Stimulated activated naive CD8-positive, alpha-beta T cell treated with anti-CD3 and anti-CD28 coated beads, Interleukin-15, amount 100 ng/mL, for 72 hours (primary cell): ENCODE measurements around the gene ZBTB7B.

Source experiments
- ATAC-seq: fragments of 150-1000 bp; cut with Tn5 transposase; 2 replicates; pipeline ENCODE4 v1.10.0; 2021; ENCODE audit warnings: mild to moderate bottlenecking, moderate library complexity
- DNase-seq, 2 donors: peaks; one replicate each; pipeline ENCODE4 v3.0.0; 2021 to 2022
- H3K27ac Mint-ChIP-seq, 2 donors: one replicate each; pipeline ENCODE4 v1.8.0; 2022; ENCODE audit warnings: mild to moderate bottlenecking in 2 of 2, mixed read lengths in 2 of 2, moderate library complexity in 2 of 2
- H3K27me3 Mint-ChIP-seq: one replicate; pipeline ENCODE4 v1.8.0; 2022; ENCODE audit warnings: mixed read lengths
- H3K4me1 Mint-ChIP-seq: one replicate; pipeline ENCODE4 v1.8.0; 2022; ENCODE audit warnings: mild to moderate bottlenecking, mixed read lengths
- H3K4me3 Mint-ChIP-seq, 2 donors: one replicate each; pipeline ENCODE4 v1.8.0; 2022; ENCODE audit warnings: mild to moderate bottlenecking in 2 of 2, mixed read lengths in 2 of 2, moderate library complexity in 1 of 2
- H3K9me3 Mint-ChIP-seq, 2 donors: one replicate each; pipeline ENCODE4 v1.8.0; 2022; ENCODE audit warnings: mixed read lengths in 2 of 2

Gene ZBTB7B

DNA sequence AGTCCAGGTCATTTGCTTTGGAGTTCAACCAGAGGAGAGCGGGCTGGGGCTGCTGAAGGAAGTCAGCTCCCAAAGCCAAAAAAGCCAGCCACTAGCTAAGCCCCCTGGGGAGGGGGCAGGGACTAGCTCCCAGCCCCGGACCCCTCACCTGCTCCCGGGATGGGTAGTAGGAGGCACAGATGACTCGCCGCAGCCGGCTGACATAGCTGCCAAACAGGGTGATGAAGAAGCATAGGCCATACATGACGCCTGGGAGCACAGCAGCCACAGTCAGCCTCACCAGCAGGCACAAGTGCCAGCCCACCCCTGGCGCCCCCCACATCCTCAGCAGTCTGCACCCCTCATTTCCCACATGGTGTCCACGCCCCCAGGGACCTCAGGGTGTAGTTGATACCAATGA, 23.6 kb downstream of the ZBTB7B start:
- no peaks in the 10 kb centered on the region for H3K27me3 Mint-ChIP-seq
- H3K4me3 Mint-ChIP-seq, result no peak overlapping the region
- no peaks in the 10 kb centered on the region for H3K4me1 Mint-ChIP-seq
- DNase-seq (no peak), ATAC-seq (no peak)
- no peaks in the 10 kb centered on the region for H3K9me3 Mint-ChIP-seq
- H3K27ac Mint-ChIP-seq, result no peak overlapping the region

- no peak overlapping the region for H3K4me3 Mint-ChIP-seq
- H3K27me3 Mint-ChIP-seq, result no peaks in the 10 kb centered on the region
- no peaks in the 10 kb centered on the region for H3K4me1 Mint-ChIP-seq
- H3K9me3 Mint-ChIP-seq, result no peaks in the 10 kb centered on the region
- DNase-seq, result no peak
- peak; percentile 43 for ATAC-seq
- no peak overlapping the region for H3K27ac Mint-ChIP-seq
Measured at GRCh38 chr1:155026588-155026987, 24.0 kb downstream of the ZBTB7B start.

GRCh38 chr1:155029513-155030242, 27.1 kb downstream of the ZBTB7B start:
- DNase-seq (no peak), ATAC-seq (peak; percentile 21)
- Mint-ChIP-seq H3K27me3 (peaks cover 6% of the 10 kb centered on the region), H3K27ac (peak overlapping the region in 1 of 2 donors; percentile 19), H3K9me3 (no peaks in the 10 kb centered on the region), H3K4me3 (no peak overlapping the region), H3K4me1 (no peaks in the 10 kb centered on the region)

GRCh38 chr1:155030243-155030795, 27.7 kb downstream of the ZBTB7B start:
- ATAC-seq (no peak), DNase-seq (no peak)
- H3K4me1 Mint-ChIP-seq, result no peaks in the 10 kb centered on the region
- peaks cover 12% of the 10 kb centered on the region for H3K27me3 Mint-ChIP-seq
- no peak overlapping the region for H3K4me3 Mint-ChIP-seq
- no peak overlapping the region for H3K27ac Mint-ChIP-seq
- no peaks in the 10 kb centered on the region for H3K9me3 Mint-ChIP-seq

GRCh38 chr1:155030899-155031298, 28.3 kb downstream of the ZBTB7B start:
- no peak for DNase-seq
- H3K9me3 Mint-ChIP-seq, result no peaks in the 10 kb centered on the region
- no peak overlapping the region for H3K4me3 Mint-ChIP-seq
- ATAC-seq, result no peak
- no peaks in the 10 kb centered on the region for H3K4me1 Mint-ChIP-seq
- H3K27me3 Mint-ChIP-seq, result peaks cover 14% of the 10 kb centered on the region
- no peak overlapping the region for H3K27ac Mint-ChIP-seq

DNA sequence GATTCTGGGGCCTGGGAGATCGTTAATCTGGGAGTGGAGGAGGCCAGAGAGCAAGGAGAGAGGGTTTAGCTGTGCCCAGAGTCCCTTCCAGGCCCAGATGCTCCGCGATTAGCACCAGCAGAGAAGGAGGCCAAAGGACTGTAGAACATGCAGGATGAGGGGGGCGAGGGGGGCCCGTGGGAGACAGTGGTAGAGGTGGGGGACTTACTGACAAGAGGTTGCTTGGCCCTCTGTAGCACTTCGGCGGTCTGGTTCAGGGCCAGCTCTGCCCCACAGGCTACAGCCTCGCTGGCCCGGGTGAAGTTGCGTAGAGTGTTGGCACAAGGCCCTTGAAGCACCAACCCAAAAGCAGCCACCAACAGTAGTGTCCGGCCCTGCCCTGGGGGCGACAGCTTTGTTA, 30.3 kb downstream of the ZBTB7B start:
- Mint-ChIP-seq H3K27ac (peak overlapping the region in 1 of 2 donors; percentile 64), H3K9me3 (no peaks in the 10 kb centered on the region)

GRCh38 chr1:155033524-155033923, 30.9 kb downstream of the ZBTB7B start, which contains the start of the genes DCST1 and DCST2:
DCST1 (plus strand) TSS chr1:155033824; CDS start chr1:155034037, 213 bp downstream.
DCST2 (minus strand) TSS chr1:155033781; CDS start chr1:155033701, 80 bp downstream.
- H3K9me3 Mint-ChIP-seq, result no peaks in the 10 kb centered on the region
- peaks cover 24% of the 10 kb centered on the region for H3K27me3 Mint-ChIP-seq
- no peak within 1 kb of the TSS for H3K4me3 Mint-ChIP-seq
- no peak for ATAC-seq
- H3K27ac Mint-ChIP-seq, result peak within 1 kb of the TSS in 1 of 2 donors; percentile 64
- no peak for DNase-seq
- no peaks in the 10 kb centered on the region for H3K4me1 Mint-ChIP-seq

More for the DNA sequence above, 30.3 kb downstream of the ZBTB7B start:
- ATAC-seq (no peak), DNase-seq (no peak)
- no peaks in the 10 kb centered on the region for H3K4me1 Mint-ChIP-seq
- no peak overlapping the region for H3K4me3 Mint-ChIP-seq
- peaks cover 17% of the 10 kb centered on the region for H3K27me3 Mint-ChIP-seq

DNA sequence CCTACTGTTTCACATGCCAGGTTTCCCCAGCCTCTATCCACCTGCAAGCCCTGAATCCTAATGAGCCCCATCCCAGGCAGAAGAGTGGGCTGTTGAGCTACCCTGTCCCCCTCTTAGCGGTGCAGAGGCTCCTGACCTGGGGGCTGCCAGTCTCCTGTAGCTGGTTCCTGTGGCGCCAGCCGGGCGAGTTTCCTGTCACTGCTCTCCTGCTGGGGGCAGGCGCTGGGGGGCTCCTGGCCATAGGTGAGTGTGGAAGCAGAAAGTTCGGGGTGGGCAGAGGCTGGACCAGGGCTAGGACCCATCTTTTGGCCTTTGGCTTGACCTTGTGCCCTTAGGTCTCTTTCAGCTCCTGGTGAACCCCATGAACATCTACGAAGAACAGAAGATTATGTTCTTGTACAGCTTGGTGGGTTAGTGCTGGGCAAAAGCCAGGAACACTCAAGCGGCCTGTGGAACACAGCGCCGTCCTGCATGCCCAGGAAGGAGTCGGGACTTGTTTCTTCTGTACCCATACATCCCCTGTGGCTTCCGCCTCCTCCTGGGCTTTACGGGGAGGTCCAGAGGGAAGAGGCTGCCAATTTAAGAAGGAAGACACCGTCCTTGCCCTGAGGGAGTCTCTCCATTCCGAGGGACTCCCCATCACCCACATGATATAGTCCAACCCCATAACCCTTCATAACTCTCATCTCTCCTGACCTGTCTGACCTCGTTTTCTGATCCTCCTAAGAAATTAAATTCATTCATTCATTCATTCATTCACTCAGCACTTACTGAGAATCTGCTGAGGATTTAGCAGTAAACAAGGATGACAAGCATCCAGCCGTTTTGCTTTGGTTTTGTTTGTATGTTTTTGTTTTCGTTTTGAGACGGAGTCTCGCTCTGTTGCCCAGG, 32.0 kb downstream of the ZBTB7B start:
- Mint-ChIP-seq H3K4me3 (no peak overlapping the region), H3K4me1 (no peaks in the 10 kb centered on the region), H3K27me3 (peaks cover 33% of the 10 kb centered on the region), H3K9me3 (no peaks in the 10 kb centered on the region), H3K27ac (no peak overlapping the region)
- ATAC-seq, result no peak
- no peak for DNase-seq

DNA sequence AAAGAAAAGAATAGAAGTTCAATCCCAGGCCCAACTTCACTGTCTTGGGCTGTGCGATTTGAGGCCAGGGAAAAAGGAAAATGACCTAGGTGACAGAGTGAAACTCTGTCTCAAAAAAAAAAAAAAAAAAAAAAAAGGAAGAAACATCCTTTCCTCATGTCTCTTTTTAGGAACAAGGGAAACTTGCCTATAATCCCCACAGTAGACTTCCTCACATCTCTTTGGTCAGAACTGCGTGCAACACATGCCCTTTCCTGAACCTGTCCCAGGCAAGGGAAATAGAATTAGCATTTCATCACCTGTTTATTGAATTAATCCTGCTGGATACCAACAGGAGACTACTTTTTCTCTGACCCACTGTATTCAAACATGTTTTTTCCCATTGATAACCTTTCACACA, 33.3 kb downstream of the ZBTB7B start:
- H3K9me3 Mint-ChIP-seq, result no peaks in the 10 kb centered on the region
- ATAC-seq (no peak), DNase-seq (no peak)
- no peak overlapping the region for H3K4me3 Mint-ChIP-seq
- peaks cover 33% of the 10 kb centered on the region for H3K27me3 Mint-ChIP-seq
- no peak overlapping the region for H3K27ac Mint-ChIP-seq
- H3K4me1 Mint-ChIP-seq, result no peaks in the 10 kb centered on the region

GRCh38 chr1:155037043-155037442, 34.4 kb downstream of the ZBTB7B start:
- Mint-ChIP-seq H3K9me3 (no peaks in the 10 kb centered on the region), H3K4me1 (no peaks in the 10 kb centered on the region), H3K27me3 (peaks cover 33% of the 10 kb centered on the region), H3K27ac (no peak overlapping the region), H3K4me3 (no peak overlapping the region)
- DNase-seq (no peak), ATAC-seq (no peak)

DNA sequence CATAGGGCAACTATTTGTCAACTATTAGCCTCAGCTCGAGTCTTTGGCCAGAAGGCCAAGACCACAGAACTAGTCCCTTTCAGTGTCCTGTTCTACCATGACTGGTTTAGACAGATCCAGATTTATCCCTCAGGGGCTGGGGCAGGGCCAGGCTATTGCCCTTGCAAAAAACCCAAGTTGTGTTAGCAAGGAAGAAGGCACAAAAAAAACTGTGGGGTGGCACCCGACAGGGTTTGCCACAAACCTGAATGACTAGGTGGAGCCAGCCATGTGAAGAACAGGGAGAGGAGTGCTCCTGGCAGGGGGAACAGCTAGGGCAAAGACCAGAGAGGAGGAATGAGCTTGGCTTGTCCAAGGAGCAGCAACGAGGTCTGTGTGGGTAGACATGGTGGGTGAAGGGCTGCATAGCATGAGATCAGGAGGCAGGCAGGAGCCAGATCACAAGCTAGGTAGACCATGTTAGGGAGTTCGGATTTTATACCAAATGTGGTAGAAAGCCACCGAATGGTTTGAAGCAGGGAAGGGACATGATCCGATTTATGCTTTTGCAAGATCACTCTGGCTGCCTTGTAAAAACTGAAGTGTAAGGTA, 35.3 kb downstream of the ZBTB7B start:
- Mint-ChIP-seq H3K4me1 (no peaks in the 10 kb centered on the region), H3K27ac (no peak overlapping the region), H3K27me3 (peaks cover 33% of the 10 kb centered on the region), H3K9me3 (no peaks in the 10 kb centered on the region), H3K4me3 (no peak overlapping the region)
- DNase-seq (no peak), ATAC-seq (no peak)

GRCh38 chr1:155038602-155039307, 36.2 kb downstream of the ZBTB7B start:
- no peaks in the 10 kb centered on the region for H3K4me1 Mint-ChIP-seq
- ATAC-seq, result no peak
- H3K9me3 Mint-ChIP-seq, result no peaks in the 10 kb centered on the region
- H3K27ac Mint-ChIP-seq, result no peak overlapping the region
- H3K27me3 Mint-ChIP-seq, result peaks cover 33% of the 10 kb centered on the region
- no peak for DNase-seq
- H3K4me3 Mint-ChIP-seq, result no peak overlapping the region

GRCh38 chr1:155039308-155039669, 36.7 kb downstream of the ZBTB7B start:
- DNase-seq (no peak), ATAC-seq (no peak)
- Mint-ChIP-seq H3K27ac (no peak overlapping the region), H3K9me3 (no peaks in the 10 kb centered on the region), H3K4me1 (no peaks in the 10 kb centered on the region), H3K27me3 (peaks cover 30% of the 10 kb centered on the region), H3K4me3 (no peak overlapping the region)

- peaks cover 19% of the 10 kb centered on the region for H3K27me3 Mint-ChIP-seq
- no peaks in the 10 kb centered on the region for H3K9me3 Mint-ChIP-seq
- H3K4me1 Mint-ChIP-seq, result peaks cover 12% of the 10 kb centered on the region
- H3K4me3 Mint-ChIP-seq, result no peak overlapping the region
- no peak overlapping the region for H3K27ac Mint-ChIP-seq
- no peak for DNase-seq
- no peak for ATAC-seq
Measured at GRCh38 chr1:155040358-155041093, 37.9 kb downstream of the ZBTB7B start.
